BJ (cell line): Measurements from ENCODE around the gene FAM200B. TPM values are rescaled to one million over a fixed set of nuclear protein-coding genes. Genes with fewer than 3 reads are reported as not detected.

Experiments
- CTCF ChIA-PET: fragments of 350-600 bp; formaldehyde crosslinking; extraction: SDS; loops from one replicate; lab custom pipeline; 2021; ENCODE audit warnings: antibody characterized with exemption, inconsistent platforms; lab: Yijun Ruan, JAX
- POLR2A ChIA-PET: fragments of 300-600 bp; sonication (Branson Sonifier 250); formaldehyde crosslinking; extraction: SDS; loops from one replicate; lab custom pipeline; 2021; ENCODE audit warnings: antibody characterized with exemption; lab: Charles Lee
- DNase-seq: peaks from one replicate; pipeline ENCODE4 v3.0.0-alpha.2; 2011; ENCODE audit warnings: low read depth
- H3K27me3 ChIP-seq: 2 replicates; pipeline ENCODE4 v1.6.0; 2011; ENCODE audit warnings: low read length; ENCODE audit not compliant: control insufficient read depth, insufficient read depth
- H3K36me3 ChIP-seq: 2 replicates; pipeline ENCODE4 v1.5.1; 2011; ENCODE audit warnings: low read length; ENCODE audit not compliant: control insufficient read depth, insufficient read depth
- H3K4me3 ChIP-seq: 2 replicates; pipeline ENCODE4 v1.5.1; 2011; ENCODE audit warnings: low read depth, mild to moderate bottlenecking, control low read depth, low read length
- CTCF ChIP-seq: IDR thresholded peaks from 2 replicates; pipeline ENCODE4 v1.5.1; 2011; ENCODE audit warnings: low read depth, mild to moderate bottlenecking, control low read depth, inconsistent platforms, low read length, moderate library complexity; ENCODE audit not compliant: insufficient read depth
- polyA plus RNA-seq: library from polyadenylated mRNA; depleted of rRNA; stranded (reverse); fragments of >200 nt; gene quantifications from 2 replicates; pipeline ENCODE4 v1.2.3, GENCODE V29; 2011; rRNA removed

The FAM200B gene
- polyA plus RNA-seq, 1 experiment, result 19.5 TPM

DNA sequence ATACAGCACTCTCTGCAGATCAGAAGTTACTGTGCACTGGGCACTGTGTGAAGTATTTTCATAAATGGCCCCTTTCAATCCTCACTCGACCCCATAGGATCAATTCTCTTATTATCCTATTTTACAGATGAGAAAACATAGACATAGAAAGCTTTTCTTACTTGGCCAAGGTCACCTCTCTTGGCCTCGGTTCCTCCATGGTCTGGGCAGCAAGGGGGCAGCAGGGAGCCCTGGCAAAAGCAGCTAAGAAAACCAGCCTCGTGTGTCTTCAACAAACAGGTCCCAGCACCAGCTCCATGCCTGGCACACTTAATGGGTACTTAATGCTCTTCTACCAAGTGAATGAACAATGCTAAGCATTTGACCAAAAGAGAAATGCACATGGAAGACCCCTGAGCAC, 55.6 kb downstream of the FAM200B start:
- no peaks in the 10 kb centered on the region for H3K36me3 ChIP-seq
- H3K27me3 ChIP-seq, result no peaks in the 10 kb centered on the region
- CTCF ChIA-PET, result interaction anchor here (0.8 kb wide), 1 partner anchor 258 kb away, joined by 3 read pairs; no protein-coding TSS in a partner anchor
- POLR2A ChIA-PET, result no interaction called here
- DNase-seq, result no peak
- no peak for TF ChIP-seq CTCF
- no peak overlapping the region for H3K4me3 ChIP-seq

DNA sequence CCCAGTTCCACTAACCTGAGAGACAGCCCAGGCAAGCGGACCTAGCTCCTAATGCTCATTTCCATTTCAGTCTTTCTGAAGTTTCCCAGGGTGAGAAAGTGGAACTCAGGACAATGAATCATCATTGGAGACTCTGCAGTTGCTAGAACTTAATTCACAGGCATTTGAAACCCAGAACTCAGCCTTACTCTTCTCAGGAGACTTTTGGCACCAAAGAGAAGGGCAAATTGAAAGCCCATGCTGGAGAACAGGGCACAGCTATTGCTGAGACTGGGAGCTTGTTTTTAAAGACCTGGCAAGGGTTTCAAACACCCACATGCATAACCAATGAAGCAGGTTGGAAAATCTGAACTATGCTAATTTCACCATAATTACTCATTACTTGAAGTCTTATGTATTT, 57.2 kb downstream of the FAM200B start:
- ChIA-PET POLR2A (no interaction called here), CTCF (interaction anchor here (0.7 to 2.3 kb wide), 6 partner anchors 10 to 259 kb away, joined by 3 to 5 read pairs (median 4); no protein-coding TSS in a partner anchor)
- Histone ChIP-seq H3K36me3 (no peaks in the 10 kb centered on the region), H3K4me3 (no peak overlapping the region), H3K27me3 (no peaks in the 10 kb centered on the region)
- TF ChIP-seq CTCF, result no peak
- no peak for DNase-seq

Other genes starting within 250 kb of the FAM200B start
- 10.0 and 14.4 TPM in 2 replicates for gene CC2D2A, start 211.9 kb upstream of the FAM200B start, polyA plus RNA-seq
- gene FBXL5, start 26.5 kb upstream of the FAM200B start, polyA plus RNA-seq, result 20.5 and 43.8 TPM in 2 replicates
- gene BST1, start 21.2 kb downstream of the FAM200B start, polyA plus RNA-seq, result 38.5 and 39.1 TPM in 2 replicates
- not detected in 2 replicates for gene CD38, start 96.5 kb downstream of the FAM200B start, polyA plus RNA-seq